Gastroesophageal sphincter (tissue), 4 donors: ENCODE results near the gene SPOCD1. TPM values are rescaled to one million over a fixed set of nuclear protein-coding genes. Genes with fewer than 3 reads are reported as not detected.

Experiments
- ATAC-seq: fragments of 150-250 bp; one replicate; pipeline ENCODE4 v1.9.1; 2016; ENCODE audit warnings: mild to moderate bottlenecking, moderate library complexity
- H3K27ac ChIP-seq, 4 donors: fragments of 200-600 bp; sonication (generic) in 3 of 4; 1 replicate in 3 of 4; 2 replicates in 1 of 4; pipeline ENCODE4 v1.5.1; 2016 to 2019
- H3K27me3 ChIP-seq: fragments of 200-600 bp; sonication (generic); one replicate; pipeline ENCODE4 v1.5.1; 2019
- H3K36me3 ChIP-seq, 2 donors: fragments of 200-600 bp; sonication (generic); one replicate each; pipeline ENCODE4 v1.5.1; 2019; ENCODE audit warnings: control low read depth in 1 of 2
- H3K4me1 ChIP-seq, 3 donors: fragments of 200-600 bp; sonication (generic); 1 replicate in 2 of 3; 2 replicates in 1 of 3; pipeline ENCODE4 v1.5.1; 2016 to 2019; ENCODE audit warnings: control low read depth in 2 of 3
- H3K4me3 ChIP-seq, 2 donors: fragments of 200-600 bp; sonication (generic); one replicate each; pipeline ENCODE4 v1.5.1; 2019; ENCODE audit warnings: mild to moderate bottlenecking in 1 of 2, moderate library complexity in 1 of 2
- H3K9me3 ChIP-seq, 3 donors: fragments of 200-600 bp; sonication (generic); one replicate each; pipeline ENCODE4 v1.5.1; 2017 to 2019; ENCODE audit warnings: control low read depth in 2 of 3
- EP300 ChIP-seq: sonication (generic); formaldehyde crosslinking; IDR thresholded peaks from one replicate; pipeline ENCODE4 v1.6.1; 2017; ENCODE audit warnings: antibody characterized with exemption, mild to moderate bottlenecking
- POLR2A ChIP-seq, 2 donors: fragments of 450-650 bp; IDR thresholded peaks; one replicate each; pipeline ENCODE4 v1.6.1; 2017; ENCODE audit warnings: antibody characterized with exemption in 2 of 2, mild to moderate bottlenecking in 2 of 2, moderate library complexity in 1 of 2
- POLR2AphosphoS5 ChIP-seq: sonication (generic); formaldehyde crosslinking; IDR thresholded peaks from one replicate; pipeline ENCODE4 v1.6.1; 2017; ENCODE audit warnings: antibody characterized with exemption
- WGBS, 2 donors: methylation state at CpG; one replicate each; pipeline ENCODE4 v1.1.5; 2018; ENCODE audit warnings: low coverage in 1 of 2; 5-methylcytosine and 5-hydroxymethylcytosine counted together
- total RNA-seq, 4 donors: library from RNA; depleted of rRNA; stranded (reverse); fragments of >200 nt; gene quantifications; one replicate each; pipeline ENCODE4 v1.1.0, GENCODE V29; 2016
- TF ChIP-seq, protein P1 (sequence below), 4 experiments: fragments of 200-600 bp in 2 of 4; fragments of 450-650 bp in 2 of 4; sonication (generic) in 1 of 4; IDR thresholded peaks; one replicate each; pipeline ENCODE4 v1.5.1; 2017 to 2019; ENCODE audit warnings: antibody characterized with exemption in 4 of 4, mild to moderate bottlenecking in 2 of 4, moderate library complexity in 2 of 4

SPOCD1 gene
- 1 to 10 TPM in 2 of 4 donors, under 1 TPM in 1, not detected in 1; 0.27 to 1.6 (median 1.3) TPM for total RNA-seq

DNA sequence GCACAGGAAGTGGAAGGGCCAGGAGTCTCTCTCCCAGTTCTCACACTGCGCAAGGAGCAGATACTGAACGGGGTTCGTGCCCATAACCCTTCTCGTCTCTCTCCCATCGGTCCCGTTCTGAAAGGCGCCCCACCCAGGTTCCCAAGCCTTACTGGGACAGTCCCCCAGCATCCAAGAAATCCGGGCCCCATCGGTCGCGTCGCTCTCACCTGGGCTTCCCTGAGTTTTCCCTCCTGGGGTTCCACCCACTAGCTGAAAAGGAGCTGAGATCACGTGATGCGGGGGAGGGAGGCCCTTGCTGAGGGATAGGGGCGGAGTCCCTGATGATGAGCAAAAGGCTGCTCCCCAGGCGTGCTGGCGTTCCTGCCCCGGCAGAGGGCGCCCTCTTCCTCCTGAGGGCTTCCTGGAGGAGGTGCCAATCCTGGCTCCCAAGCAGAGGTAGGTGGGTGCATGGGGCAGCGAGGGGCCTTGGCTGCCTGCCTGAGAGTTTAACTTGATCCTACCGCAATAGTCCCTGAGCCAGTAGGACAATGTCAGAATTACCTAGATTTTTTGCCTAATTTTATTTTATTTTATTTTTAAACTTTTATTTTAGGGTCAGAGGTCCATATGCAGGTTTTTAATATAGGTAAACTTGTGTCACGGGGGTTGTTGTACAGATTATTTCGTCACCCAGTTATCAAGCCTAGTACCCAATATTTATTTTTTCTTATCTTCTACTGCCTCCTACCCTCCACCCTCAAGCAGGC, at the start of gene SPOCD1:
Gene SPOCD1, minus strand, starts transcription at position 271 of the 749 bp plus-strand sequence. CDS start 689 bp downstream, outside the sequence.
- H3K27ac ChIP-seq, result no peak within 1 kb of the TSS
- 46 to 60% methylated on average over 8 to 10 of the region's 23 CpGs for WGBS, 2 donors
- no peaks in the 10 kb centered on the region for H3K27me3 ChIP-seq
- no peaks in the 10 kb centered on the region for H3K36me3 ChIP-seq
- peak within 1 kb of the TSS in 1 of 2 donors; percentile 12 for H3K4me3 ChIP-seq
- H3K4me1 ChIP-seq, result no peaks in the 10 kb centered on the region
- H3K9me3 ChIP-seq, result no peaks in the 10 kb centered on the region
- TF ChIP-seq, protein P1, sequence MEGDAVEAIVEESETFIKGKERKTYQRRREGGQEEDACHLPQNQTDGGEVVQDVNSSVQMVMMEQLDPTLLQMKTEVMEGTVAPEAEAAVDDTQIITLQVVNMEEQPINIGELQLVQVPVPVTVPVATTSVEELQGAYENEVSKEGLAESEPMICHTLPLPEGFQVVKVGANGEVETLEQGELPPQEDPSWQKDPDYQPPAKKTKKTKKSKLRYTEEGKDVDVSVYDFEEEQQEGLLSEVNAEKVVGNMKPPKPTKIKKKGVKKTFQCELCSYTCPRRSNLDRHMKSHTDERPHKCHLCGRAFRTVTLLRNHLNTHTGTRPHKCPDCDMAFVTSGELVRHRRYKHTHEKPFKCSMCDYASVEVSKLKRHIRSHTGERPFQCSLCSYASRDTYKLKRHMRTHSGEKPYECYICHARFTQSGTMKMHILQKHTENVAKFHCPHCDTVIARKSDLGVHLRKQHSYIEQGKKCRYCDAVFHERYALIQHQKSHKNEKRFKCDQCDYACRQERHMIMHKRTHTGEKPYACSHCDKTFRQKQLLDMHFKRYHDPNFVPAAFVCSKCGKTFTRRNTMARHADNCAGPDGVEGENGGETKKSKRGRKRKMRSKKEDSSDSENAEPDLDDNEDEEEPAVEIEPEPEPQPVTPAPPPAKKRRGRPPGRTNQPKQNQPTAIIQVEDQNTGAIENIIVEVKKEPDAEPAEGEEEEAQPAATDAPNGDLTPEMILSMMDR (IDR thresholded peaks at IDR 0.05), result peak; percentile 16 to 73 (median 52)
- TF ChIP-seq POLR2A (IDR thresholded peaks at IDR 0.05) (no peak), POLR2AphosphoS5 (no peak), EP300 (no peak)
- ATAC-seq, result peak; percentile 70

DNA sequence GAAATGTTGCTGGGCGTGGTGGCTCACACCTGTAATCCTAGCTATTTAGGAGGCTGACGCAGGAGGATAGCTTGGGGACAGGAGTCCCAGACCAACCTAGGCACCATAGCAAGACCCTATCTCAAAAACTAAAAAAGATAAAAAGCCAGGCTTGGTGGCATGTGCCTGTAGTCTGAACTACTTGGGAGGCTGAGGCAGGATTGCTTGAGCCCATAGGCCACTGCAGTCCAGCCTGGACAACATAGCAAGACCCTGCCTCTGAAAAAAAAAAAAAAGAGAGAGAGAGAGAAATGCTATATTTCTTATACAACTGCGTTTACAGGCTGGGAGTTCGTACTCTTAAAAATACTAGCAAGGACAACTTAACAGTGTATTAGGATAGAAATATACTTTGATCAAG, 46.2 kb upstream of the SPOCD1 start:
- Histone ChIP-seq H3K27ac (no peak overlapping the region), H3K4me3 (no peak overlapping the region), H3K36me3 (no peaks in the 10 kb centered on the region), H3K27me3 (no peaks in the 10 kb centered on the region), H3K4me1 (no peaks in the 10 kb centered on the region), H3K9me3 (no peaks in the 10 kb centered on the region)
- 86 to 89% methylated on average over 3 to 4 of the region's 4 CpGs for WGBS, 2 donors
- TF ChIP-seq, protein P1 (IDR thresholded peaks at IDR 0.05), result no peak
- TF ChIP-seq POLR2AphosphoS5 (no peak), EP300 (no peak), POLR2A (IDR thresholded peaks at IDR 0.05) (no peak)
- no peak for ATAC-seq

DNA sequence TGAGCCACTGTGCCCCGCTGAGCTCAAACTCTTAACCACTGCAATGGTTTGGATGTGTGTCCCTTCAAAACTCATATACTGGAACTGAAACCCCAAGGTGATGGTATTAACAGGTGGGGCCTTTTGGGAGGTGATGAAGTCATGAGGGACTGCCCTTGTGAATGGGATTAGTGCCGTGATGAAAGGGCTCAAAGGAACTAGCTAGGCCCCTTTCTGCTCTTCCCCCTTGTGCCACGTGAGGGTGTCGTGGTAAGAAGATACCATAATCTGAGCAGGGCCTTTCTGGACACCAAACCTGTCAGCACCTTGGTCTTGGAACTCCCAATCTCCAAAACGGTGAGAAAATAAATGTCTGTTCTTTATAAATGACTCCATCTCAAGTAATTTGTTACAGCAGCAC, 45.5 kb upstream of the SPOCD1 start:
- no peak overlapping the region for H3K27ac ChIP-seq
- no peaks in the 10 kb centered on the region for H3K4me1 ChIP-seq
- no peaks in the 10 kb centered on the region for H3K27me3 ChIP-seq
- no peak for ATAC-seq
- no peak overlapping the region for H3K4me3 ChIP-seq
- 64 to 78% methylated on average over 4 to 5 of the region's 5 CpGs for WGBS, 2 donors
- no peaks in the 10 kb centered on the region for H3K9me3 ChIP-seq
- no peaks in the 10 kb centered on the region for H3K36me3 ChIP-seq
- no peak for TF ChIP-seq EP300
- TF ChIP-seq, protein P1 (IDR thresholded peaks at IDR 0.05), result no peak
- TF ChIP-seq POLR2A (IDR thresholded peaks at IDR 0.05), result no peak
- no peak for TF ChIP-seq POLR2AphosphoS5

DNA sequence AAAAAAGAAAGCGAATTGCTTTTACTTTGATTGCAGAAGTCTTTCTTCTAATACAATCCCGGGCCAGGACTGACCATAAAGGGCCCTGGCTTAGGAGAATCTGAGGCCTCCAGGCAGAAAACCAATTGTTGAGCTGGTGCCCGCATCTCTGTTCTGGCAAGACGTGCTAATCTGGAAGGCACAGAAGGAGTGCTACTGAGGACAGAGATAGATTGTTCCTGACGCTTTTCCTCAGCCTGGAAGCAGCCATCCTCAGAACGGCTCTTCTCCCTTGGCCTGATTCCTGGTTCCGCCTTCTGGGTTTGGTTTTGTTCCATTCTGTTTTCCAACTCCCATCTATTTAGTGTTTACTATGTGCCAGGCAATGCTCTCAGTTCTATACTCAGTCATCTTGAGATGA, 44.8 kb upstream of the SPOCD1 start:
- Histone ChIP-seq H3K4me1 (no peaks in the 10 kb centered on the region), H3K27me3 (no peaks in the 10 kb centered on the region), H3K27ac (no peak overlapping the region), H3K4me3 (no peak overlapping the region), H3K36me3 (no peaks in the 10 kb centered on the region), H3K9me3 (no peaks in the 10 kb centered on the region)
- WGBS, 2 donors, result 58 to 71% methylated on average over 7 of the region's 7 CpGs
- TF ChIP-seq POLR2A (IDR thresholded peaks at IDR 0.05) (no peak), EP300 (no peak), POLR2AphosphoS5 (no peak)
- TF ChIP-seq, protein P1 (IDR thresholded peaks at IDR 0.05), result no peak
- no peak for ATAC-seq

DNA sequence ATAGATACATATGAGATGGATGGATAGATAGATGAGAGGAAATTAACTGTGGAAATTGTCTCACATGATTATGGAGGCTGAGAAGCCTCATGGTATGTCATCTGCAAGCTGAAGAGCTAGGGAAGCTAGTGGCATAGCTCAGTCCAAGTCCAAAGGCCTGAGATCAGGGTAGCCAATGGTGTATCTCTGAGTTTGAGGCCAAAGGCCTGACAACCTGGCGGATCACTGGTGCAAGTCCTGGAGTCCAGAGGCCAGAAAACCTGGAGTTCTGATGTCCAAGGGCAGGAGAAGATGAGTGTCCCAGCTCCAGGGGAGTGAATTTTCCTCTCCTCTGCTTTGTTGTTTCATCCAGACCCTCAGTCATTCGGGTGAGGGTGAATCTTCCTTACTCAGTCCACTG, 43.9 kb upstream of the SPOCD1 start:
- Histone ChIP-seq H3K4me1 (no peaks in the 10 kb centered on the region), H3K27me3 (no peaks in the 10 kb centered on the region), H3K4me3 (no peak overlapping the region), H3K9me3 (no peaks in the 10 kb centered on the region), H3K36me3 (no peaks in the 10 kb centered on the region), H3K27ac (no peak overlapping the region)
- ATAC-seq, result no peak
- TF ChIP-seq POLR2A (IDR thresholded peaks at IDR 0.05) (no peak), EP300 (no peak), POLR2AphosphoS5 (no peak)
- TF ChIP-seq, protein P1 (IDR thresholded peaks at IDR 0.05), result no peak
- 86 to 94% methylated on average over 1 to 2 of the region's 2 CpGs for WGBS, 2 donors
